ENCODE data around the gene NT5DC3.
"Not testable (repeated sequence)": the region's sequence is repeated elsewhere in the genome, so short reads cannot be mapped to it uniquely, and the experiment has no call there.

Gene NT5DC3

GRCh38 chr12:103810111-103810510, 30.9 kb downstream of the NT5DC3 start:
- DNase-seq (ENCODE audit: low read depth), result no peak

DNA sequence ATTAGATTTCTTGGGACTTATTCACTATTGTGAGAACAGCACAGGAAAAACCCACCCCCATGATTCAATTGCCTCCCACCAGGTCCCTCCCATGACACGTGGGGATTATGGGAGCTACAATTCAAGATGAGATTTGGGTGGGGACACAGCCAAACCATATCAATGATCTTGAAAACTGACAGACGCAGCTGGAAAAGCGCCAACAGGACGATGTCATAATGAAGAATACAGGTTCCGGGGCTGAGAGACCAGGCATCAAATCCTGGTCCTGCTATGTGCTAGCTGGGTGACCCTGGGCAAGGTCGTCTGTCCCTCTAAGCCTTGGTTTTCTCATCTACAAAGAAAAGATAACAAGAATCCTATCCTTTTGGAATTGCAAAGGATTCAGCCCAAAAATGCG, 31.4 kb downstream of the NT5DC3 start:
- not testable (repeated sequence) for DNase-seq (ENCODE audit: low read depth)

- DNase-seq (ENCODE audit: low read depth), result no peak
Measured at GRCh38 chr12:103809154-103809553, 31.9 kb downstream of the NT5DC3 start.

DNA sequence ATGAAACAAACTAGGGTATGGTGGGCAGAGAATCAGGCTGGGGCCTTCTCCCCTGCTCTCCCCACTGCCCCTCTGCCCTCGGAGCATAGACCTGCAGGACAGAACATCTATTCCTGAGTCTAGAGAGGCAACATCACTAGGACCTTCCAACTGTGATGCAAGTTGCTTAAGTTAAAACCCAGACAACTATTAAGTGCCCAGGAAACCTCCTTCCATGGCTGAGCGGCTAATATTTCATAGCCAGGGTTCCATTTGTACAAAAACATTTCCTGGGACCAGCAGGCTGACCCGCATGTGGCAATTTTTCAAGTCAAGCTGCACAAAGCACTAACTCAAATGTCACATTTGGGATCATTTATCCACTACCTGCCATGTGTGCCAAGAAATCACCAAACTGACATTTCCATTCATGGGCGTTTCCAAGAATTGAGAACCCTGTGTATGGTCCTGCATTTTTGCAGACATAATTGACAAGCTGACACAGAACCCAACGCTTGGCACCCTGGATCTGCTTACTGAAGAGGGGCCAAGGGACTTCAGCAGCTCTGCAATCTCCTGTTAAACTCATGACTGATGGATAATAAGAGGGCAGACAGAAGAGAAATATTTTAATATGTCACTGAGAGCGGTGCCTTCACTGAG, 32.7 kb downstream of the NT5DC3 start:
- no peak for DNase-seq (ENCODE audit: low read depth)

GRCh38 chr12:103807561-103808238, 33.3 kb downstream of the NT5DC3 start:
- no peak for DNase-seq (ENCODE audit: low read depth)

DNA sequence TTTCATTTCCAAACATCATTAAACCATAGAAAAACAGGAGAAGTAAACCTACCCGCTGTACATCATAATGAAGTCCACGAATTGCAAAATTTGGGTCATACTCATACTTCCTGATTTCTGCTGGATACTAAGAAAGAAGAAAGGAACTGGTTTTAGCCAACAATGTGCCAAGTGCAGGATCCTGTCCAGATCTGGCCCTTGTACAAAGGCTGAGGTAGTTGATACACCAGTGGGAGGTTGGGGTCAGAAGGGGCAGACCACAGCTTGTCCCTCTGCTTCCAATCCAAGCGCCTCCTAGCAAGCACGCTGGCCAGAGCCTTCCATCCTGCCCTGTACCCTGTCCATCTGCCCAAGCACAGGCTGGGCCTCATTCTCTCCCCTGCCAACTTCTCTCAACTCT, 34.2 kb downstream of the NT5DC3 start:
- DNase-seq (ENCODE audit: low read depth), result no peak

DNA sequence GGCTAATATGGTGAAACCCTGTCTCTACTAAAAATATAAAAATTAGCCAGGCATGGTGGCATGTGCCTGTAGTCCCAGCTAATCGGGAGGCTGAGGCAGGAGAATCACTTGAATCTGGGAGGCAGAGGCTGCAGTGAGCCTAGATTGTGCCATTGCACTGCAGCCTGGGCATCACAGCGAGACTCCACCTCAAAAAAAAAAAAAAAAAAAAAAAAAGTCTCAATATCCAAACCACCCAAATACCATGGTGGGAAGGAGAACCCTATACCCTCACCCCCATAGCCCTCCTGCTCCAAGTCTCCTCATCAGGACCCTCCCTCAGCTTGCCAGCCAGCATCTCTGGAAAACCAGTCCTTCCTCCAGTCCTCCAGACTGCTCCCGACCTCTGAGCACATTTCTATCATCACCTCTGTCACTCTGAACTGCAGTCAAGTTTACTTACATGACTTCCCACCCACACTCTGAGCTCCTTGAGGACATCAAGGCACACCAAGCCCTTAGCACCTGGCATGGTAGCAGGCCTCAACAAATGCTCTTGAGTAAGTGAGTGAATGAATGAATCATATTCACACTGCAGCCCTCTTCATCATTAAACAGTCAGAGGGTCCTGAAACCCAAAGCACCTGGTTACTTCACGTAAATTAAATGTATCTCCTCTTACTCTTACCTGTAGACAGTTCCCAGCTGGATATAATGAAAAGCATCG, 35.2 kb downstream of the NT5DC3 start:
- DNase-seq (ENCODE audit: low read depth), result no peak

DNA sequence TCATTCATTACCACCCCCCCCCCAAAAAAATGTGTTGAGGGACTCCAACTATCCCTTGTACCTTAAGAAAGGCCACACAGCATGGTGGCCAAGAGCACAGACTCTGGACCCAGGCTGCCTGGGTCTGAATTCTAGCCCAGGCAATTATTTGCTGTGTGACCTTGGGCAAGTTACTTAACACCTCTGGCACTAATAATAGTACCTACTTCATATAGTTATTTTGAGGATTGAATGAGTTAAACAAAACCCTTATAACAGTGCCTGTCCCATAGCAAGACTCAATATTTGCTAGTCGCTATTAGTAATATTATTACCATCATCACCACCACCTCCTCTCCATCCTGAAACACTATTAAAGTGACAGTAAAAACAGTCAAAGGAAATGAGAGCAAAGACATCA, 37.2 kb downstream of the NT5DC3 start:
- no peak for DNase-seq (ENCODE audit: low read depth)

DNA sequence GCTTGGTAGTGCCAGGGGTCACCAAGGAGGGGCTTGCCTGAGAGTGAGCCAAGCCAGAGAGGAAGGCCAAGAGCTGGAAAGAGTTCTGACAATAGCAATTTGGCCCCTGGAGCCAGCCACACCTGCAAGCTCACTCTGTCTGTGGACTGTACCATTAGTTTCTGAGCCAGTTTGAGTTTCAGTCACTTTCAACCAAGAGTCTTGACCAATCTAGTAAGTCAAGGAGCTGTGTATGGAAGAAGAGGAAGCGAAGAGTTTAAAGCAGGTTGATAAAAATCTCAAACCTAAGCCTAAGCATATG, 38.5 kb downstream of the NT5DC3 start:
- no peak for DNase-seq (ENCODE audit: low read depth)

DNA sequence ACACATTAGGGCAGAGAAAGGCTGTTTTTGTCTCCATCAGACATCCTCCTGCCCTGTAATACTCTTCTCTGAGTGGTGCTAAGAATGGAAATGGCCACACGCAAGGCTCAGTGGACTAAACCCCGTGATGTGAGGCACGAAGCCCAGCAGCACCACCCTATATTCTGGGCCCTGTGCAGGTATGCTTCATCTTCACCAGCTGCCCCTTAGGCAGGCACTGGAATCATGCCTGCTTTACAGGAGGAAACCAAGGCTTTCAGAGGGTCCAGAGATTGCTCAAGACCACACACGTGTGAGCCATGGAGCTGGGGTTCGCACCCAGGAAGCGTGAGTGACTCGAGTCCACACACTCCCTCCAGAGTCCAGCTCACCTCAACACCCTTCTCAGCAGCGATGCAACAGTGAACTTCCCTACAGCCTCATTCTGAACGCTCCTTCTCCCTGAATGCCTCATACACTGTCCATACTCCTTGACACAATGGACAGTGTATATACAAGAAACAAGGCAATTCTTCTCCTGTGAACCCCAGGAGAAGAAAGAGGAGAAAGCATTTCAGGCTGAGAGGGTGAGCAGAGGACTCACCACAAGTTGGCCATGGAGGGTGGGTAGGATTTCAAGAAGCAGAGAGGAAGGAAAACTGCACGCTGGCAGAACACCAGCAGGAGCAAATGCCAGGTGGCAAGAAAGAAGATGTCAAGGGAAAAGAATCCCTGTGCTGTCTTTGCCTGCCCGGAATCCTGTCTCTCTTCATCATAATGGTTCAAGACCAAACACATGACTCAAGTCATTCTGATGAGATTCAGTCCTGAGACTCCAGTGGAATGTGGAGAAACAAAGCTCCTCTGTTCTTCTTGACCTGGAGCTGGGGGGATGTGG, 39.1 kb downstream of the NT5DC3 start:
- DNase-seq (ENCODE audit: low read depth), result no peak

DNA sequence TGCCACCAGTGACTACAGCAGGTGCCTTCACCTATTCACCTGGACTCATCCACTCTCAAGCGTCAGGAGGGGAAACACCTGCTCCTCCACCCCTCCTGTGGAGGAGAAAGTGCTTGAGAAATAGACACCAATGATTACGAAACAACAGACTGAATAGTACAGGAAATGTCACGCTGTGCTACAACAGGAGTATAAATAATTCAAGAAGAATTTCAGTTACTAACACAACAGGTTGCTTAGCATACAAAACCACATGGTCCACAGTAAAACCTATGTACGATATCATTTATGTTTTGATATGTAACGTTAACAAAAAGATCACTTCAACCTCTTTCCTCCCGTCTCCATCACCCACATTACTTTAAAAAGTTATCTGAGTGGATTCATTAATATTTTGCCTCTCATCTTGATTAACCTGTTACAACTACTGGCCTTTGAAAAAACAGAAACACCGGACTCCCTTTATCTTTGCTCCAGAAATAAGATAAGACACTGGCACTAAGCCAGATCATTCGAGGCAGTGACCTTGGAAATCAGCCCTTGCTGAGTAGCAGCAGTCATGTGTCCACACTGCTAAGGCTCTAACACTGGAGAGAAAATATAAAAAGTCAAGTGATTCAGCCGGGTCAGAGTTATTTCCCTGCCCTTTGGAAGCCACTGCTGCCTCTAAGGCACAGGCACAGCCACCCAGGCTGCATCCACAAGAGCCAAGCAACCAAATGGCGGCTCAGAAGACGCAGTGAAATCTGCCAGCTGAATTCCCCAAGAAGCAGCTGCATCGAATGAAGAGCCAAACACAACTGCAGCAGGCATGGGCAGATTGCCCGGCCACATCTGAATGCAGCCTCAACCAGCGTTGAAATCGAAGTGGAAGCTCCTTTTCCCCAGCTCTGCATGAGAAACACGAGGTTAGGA, 40.9 kb downstream of the NT5DC3 start:
- DNase-seq (ENCODE audit: low read depth), result no peak

DNA sequence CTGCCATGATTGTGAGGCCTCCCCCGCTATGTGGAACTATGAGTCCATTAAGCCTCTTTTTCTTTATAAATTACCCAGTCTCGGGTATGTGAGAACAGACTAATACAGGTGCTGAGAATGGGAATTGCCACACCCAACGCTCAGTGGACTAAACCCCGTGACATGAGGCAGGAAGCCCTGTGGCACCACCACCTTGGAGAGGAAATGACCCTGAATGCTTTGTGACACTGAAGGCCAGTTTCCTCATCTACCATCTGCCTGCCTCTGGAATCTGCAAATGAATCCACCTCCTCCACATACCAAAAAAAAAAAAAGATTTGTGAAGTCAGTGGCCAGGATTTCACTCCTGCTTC, 41.6 kb downstream of the NT5DC3 start:
- no peak for DNase-seq (ENCODE audit: low read depth)

- DNase-seq (ENCODE audit: low read depth), result no peak
Measured at GRCh38 chr12:103798586-103798985, 42.4 kb downstream of the NT5DC3 start.

DNA sequence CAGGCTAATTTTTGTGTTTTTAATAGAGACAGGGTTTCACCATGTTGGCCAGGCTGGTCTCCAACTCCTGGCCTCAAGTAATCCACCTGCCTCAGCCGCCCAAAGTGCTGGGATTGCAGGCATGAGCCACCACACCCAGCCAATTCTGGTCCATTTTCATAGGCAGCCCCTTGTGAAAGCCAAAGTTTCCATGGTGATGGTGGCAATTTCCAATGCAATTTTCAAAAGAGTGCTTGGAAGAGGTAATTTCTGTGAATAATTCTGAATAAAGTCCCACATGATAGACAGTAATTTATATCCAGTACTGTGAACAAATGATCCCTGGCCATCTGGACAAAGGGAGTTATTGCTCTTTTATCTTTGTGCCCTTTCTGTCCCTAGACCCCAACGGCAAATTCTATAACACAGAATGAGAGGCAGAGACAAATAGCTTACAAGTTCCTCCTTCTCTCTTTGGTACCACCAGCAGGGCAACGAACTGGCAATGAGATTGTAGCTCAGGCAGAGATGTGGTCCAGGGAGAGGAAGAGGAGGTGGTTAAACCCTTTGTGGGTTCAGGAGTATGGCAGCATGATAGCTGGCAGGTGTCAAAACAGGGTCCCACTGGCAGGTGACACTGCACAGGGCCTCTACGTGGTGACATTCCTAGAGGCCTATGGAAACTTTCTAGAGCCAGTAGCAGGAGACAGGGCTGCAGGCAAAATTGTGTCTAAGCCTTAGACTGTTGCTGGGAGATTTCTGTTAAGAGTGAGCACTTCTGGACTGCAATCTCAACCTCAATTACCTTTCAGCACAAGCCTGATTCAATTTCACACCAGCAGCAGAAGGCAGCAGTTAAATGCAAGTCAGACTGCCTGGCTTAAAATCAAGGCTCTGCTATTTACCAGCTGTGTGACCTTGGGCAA, 46.5 kb downstream of the NT5DC3 start:
- DNase-seq (ENCODE audit: low read depth), result no peak

DNA sequence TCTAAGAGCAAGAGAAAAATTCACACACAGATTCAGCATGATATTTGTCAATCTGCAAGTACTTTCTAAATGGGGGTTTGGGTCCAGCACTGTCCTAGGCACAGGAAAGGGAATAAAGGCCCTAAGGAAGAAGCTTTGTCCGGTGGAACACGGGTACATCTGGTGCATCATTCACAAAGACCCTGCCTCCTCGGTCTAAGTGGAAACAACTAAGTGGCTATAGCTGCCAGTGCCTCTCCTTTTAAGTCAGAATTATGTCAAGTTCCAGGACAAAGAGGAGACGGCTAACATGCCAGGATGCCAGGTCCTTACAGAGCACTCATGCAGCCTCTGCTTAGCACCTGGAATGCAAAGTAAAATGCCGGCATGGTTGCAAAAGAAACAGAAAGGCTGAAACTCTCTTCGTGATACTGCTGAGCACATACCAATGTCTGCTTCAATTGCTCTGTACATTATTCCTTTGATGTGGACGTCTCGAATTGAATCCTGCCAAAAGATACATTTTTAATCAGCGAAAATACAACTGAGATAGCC, 47.5 kb downstream of the NT5DC3 start:
- DNase-seq (ENCODE audit: low read depth), result no peak

DNA sequence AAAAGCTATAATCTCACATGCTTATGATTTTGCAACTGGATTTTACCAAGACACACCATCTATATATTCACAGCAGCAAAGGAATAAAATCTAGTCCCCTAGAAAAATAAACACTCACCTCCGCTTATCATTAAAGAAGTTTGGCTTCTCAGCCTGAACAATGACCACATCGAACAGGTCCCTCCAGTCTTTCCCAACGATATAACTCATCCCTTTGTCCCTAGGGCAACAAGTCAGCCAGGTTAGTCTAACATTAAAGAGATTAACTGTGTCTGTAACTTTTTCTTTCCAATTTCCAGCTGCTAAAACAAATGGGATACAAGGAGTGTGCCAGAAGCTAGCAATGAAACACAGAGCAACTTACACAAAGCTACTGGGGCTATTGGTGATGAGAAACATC, 48.0 kb downstream of the NT5DC3 start:
- no peak for DNase-seq (ENCODE audit: low read depth)

DNA sequence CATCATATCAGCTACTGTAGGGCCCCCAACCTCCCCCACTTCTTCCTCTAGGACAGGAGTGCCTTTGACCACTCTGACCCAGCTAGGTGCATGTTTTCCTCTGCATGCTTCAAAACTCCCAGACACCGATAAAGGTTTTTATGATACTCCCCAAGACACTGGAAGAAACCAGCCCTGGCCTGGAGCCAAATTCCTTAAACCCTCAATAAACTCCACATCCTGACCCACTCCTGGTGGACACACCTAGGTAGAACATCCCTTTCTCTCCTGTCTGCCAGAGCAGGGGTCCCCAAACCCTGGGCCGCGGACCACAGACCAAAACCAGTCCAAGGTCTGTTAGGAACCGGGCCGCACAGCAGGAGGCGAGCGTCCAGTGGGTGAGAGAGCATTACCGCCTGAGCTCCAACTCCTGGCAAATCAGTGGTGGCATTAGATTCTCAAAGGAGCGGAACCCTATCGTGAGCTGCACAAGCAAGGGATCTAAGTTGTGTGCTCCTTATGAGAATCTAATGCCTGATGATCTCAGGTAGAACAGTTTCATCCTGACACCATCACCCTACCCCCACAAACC, 49.6 kb downstream of the NT5DC3 start:
- no peak for DNase-seq (ENCODE audit: low read depth)

- DNase-seq (ENCODE audit: low read depth), result no peak
Measured at GRCh38 chr12:103786201-103786600, 54.8 kb downstream of the NT5DC3 start.

DNA sequence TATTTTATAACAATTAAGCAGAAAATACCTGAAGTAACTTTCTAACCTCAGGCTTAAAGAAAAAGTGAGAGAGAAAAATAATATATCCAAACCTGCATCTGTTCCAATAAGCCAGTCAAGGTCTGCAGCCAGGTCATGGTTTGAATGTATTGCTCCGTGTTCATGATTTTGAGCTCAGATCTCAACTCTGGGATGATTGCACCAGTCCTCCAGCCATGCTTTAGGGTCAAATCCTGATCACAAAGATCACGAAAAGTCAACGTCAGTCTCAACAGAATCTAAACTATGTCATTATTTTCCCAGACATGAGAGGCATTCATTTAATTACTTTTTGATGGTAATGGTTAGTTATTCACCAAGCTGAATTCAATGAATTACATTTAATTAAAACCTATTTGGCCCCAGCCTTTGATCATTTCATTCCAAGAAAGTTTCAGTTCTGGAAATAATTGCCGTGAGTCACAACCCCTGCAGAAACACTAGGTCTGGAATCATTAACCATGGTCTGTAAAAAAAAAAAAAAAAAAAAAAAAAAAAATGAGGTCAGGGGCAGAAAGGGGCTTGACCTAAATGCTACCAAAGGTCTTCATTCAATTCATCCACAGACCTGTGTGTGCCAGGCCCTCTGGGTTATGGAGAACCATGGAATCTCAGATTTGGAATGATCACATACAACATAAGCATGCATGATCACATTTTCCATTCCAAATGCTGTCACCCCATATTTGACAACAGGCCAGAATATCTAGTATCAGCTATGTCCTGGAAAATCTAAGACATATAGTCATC, 55.6 kb downstream of the NT5DC3 start:
- no peak for DNase-seq (ENCODE audit: low read depth)
